IPS-20b (cell line): ENCODE results near the gene FMO5.
"Not testable (repeated sequence)": the region's sequence is repeated elsewhere in the genome, so short reads cannot be mapped to it uniquely, and the experiment has no call there.

ENCODE experiments used
- H3K27ac ChIP-seq: one replicate; pipeline ENCODE4 v1.5.1; 2013; ENCODE audit warnings: low read length
- H3K27me3 ChIP-seq: 2 replicates; pipeline ENCODE4 v1.6.1; 2013; ENCODE audit warnings: mild to moderate bottlenecking, low read length, inconsistent platforms; ENCODE audit not compliant: insufficient read depth
- H3K36me3 ChIP-seq: 2 replicates; pipeline ENCODE4 v1.6.1; 2013; ENCODE audit warnings: low read depth, mild to moderate bottlenecking, inconsistent platforms, low read length, moderate library complexity; ENCODE audit not compliant: insufficient read depth
- H3K4me1 ChIP-seq: 2 replicates; pipeline ENCODE4 v1.6.1; 2013; ENCODE audit warnings: mild to moderate bottlenecking, control low read depth, inconsistent platforms, low read length, moderate library complexity; ENCODE audit not compliant: insufficient read depth
- H3K4me3 ChIP-seq: 2 replicates; pipeline ENCODE4 v1.5.1; 2013; ENCODE audit warnings: mild to moderate bottlenecking, low read length, inconsistent platforms
- H3K9ac ChIP-seq: 2 replicates; pipeline ENCODE4 v1.6.1; 2013; ENCODE audit warnings: low read depth, mild to moderate bottlenecking, inconsistent platforms, low read length, moderate library complexity
- H3K9me3 ChIP-seq: 2 replicates; pipeline ENCODE4 v1.6.1; 2013; ENCODE audit warnings: mild to moderate bottlenecking, low read depth, low read length, inconsistent platforms; ENCODE audit not compliant: insufficient read depth

The FMO5 gene

GRCh38 chr1:147238925-147239820 is 14.0 kb upstream of the FMO5 start:
- Histone ChIP-seq H3K9me3 (no peaks in the 10 kb centered on the region; the same call in 1 of the 2 replicates), H3K27ac (no peak overlapping the region)

GRCh38 chr1:147238053-147238902 is 13.1 kb upstream of the FMO5 start:
- peaks cover 4% of the 10 kb centered on the region; the same call in 1 of the 2 replicates for H3K4me1 ChIP-seq
- no peak overlapping the region for H3K27ac ChIP-seq
- H3K27me3 ChIP-seq, result peaks cover 5% of the 10 kb centered on the region; the same call in 1 of the 2 replicates
- H3K9ac ChIP-seq, result no peak overlapping the region
- H3K36me3 ChIP-seq, result no peaks in the 10 kb centered on the region
- no peak overlapping the region for H3K4me3 ChIP-seq
- no peaks in the 10 kb centered on the region; the same call in 1 of the 2 replicates for H3K9me3 ChIP-seq

More at GRCh38 chr1:147238925-147239820, 14.0 kb upstream of the FMO5 start:
- peaks cover 5% of the 10 kb centered on the region; the same call in 1 of the 2 replicates for H3K27me3 ChIP-seq
- no peaks in the 10 kb centered on the region for H3K36me3 ChIP-seq
- H3K9ac ChIP-seq, result no peak overlapping the region
- H3K4me1 ChIP-seq, result peaks cover 4% of the 10 kb centered on the region; the same call in 1 of the 2 replicates
- H3K4me3 ChIP-seq, result 0 out of 2 replicates have a peak overlapping the region, but pooled peaks have one; percentile 0

GRCh38 chr1:147236959-147237791 is 12.0 kb upstream of the FMO5 start:
- Histone ChIP-seq H3K27ac (no peak overlapping the region), H3K4me3 (no peak overlapping the region), H3K36me3 (no peaks in the 10 kb centered on the region), H3K9me3 (peaks cover 3% of the 10 kb centered on the region), H3K27me3 (peaks cover 5% of the 10 kb centered on the region; the same call in 1 of the 2 replicates), H3K4me1 (peaks cover 4% of the 10 kb centered on the region; the same call in 1 of the 2 replicates), H3K9ac (no peak overlapping the region)

- Histone ChIP-seq H3K9me3 (peaks cover 10% of the 10 kb centered on the region), H3K9ac (no peak overlapping the region), H3K27me3 (no peaks in the 10 kb centered on the region), H3K4me1 (peaks cover 4% of the 10 kb centered on the region; the same call in 1 of the 2 replicates), H3K36me3 (no peaks in the 10 kb centered on the region), H3K27ac (no peak overlapping the region), H3K4me3 (no peak overlapping the region)
Measured at GRCh38 chr1:147236448-147236847, 11.3 kb upstream of the FMO5 start.

GRCh38 chr1:147235822-147236221 is 10.7 kb upstream of the FMO5 start:
- H3K27me3 ChIP-seq, result no peaks in the 10 kb centered on the region
- H3K4me1 ChIP-seq, result peaks cover 4% of the 10 kb centered on the region; the same call in 1 of the 2 replicates
- peaks cover 12% of the 10 kb centered on the region for H3K9me3 ChIP-seq
- H3K36me3 ChIP-seq, result no peaks in the 10 kb centered on the region
- no peak overlapping the region for H3K9ac ChIP-seq
- H3K4me3 ChIP-seq, result no peak overlapping the region
- no peak overlapping the region for H3K27ac ChIP-seq

GRCh38 chr1:147233903-147234302 is 8.8 kb upstream of the FMO5 start:
- H3K4me3 ChIP-seq, H3K4me1 ChIP-seq, H3K27me3 ChIP-seq, H3K27ac ChIP-seq, H3K36me3 ChIP-seq, H3K9ac ChIP-seq: not testable (repeated sequence)
- H3K9me3 ChIP-seq, result peaks cover 12% of the 10 kb centered on the region

GRCh38 chr1:147231032-147231431 is 5.9 kb upstream of the FMO5 start:
- H3K9ac ChIP-seq, H3K4me3 ChIP-seq, H3K27ac ChIP-seq, H3K4me1 ChIP-seq, H3K27me3 ChIP-seq, H3K36me3 ChIP-seq: not testable (repeated sequence)
- peaks cover 12% of the 10 kb centered on the region for H3K9me3 ChIP-seq

DNA sequence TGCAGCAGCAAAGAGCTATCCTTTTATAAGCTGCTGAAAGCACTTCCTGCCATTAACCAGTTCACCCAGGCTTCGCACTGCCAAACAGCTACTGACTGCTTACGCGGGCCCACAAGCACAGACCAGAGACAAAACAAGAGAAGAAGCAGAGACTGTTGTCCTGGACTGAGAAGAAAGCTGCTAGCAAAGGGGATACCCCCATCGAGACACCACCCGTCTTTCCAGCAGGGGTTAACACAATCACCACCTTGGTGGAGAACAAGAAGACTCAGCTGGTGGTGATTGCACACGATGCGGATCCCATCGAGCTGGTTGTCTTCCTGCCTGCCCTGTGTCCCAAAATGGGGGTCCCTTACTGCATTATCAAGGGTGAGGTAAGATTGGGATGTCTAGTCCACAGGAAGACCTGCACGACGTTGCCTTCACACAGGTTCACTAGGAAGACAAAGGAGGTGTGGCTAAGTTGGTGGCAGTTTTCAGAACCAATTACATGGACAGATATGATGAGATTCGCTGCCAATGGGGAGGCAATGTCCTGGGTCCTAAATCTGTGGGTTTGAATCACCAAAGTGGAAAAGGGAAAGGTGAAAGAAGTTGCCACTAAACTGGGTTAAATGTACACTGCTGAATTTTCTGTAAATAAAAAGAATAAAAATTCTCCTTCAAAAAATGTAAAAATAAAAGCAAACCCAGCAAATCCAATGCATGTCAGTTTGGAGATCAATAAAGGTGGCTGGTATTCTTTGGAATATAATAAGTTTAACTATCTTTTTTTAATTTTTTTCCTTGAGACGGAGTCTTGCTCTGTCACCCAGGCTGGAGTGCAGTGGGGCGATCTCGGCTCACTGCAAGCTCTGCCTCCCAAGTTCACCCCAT is 1.2 kb downstream of the FMO5 start:
- H3K4me1 ChIP-seq, result peaks cover 7% of the 10 kb centered on the region; the same call in 1 of the 2 replicates
- H3K9me3 ChIP-seq, result no peaks in the 10 kb centered on the region
- peaks cover 33% of the 10 kb centered on the region for H3K27me3 ChIP-seq
- no peak overlapping the region for H3K27ac ChIP-seq
- no peak overlapping the region for H3K9ac ChIP-seq
- H3K4me3 ChIP-seq, result no peak overlapping the region; the same call in 1 of the 2 replicates
- no peaks in the 10 kb centered on the region for H3K36me3 ChIP-seq

DNA sequence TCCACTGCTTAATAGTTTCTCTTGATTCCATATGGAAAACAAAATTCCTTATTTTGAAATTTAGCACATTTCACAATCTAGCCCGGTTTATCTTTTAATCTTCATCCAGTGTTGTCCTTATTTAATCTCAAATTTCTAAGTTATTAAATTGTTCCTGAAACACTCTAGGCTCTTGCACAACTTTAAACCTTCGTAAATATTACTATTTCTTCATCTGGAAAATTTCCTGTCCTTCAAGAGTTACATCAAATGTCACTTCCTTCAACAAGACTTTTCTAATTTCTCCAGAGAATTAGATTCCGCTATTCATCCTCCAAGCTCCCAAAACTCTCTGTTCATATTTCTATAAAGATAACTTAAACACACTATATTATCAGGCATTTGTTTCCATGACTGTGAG is 6.5 kb downstream of the FMO5 start:
- Histone ChIP-seq H3K27me3 (peaks cover 8% of the 10 kb centered on the region; the same call in 1 of the 2 replicates), H3K9me3 (no peaks in the 10 kb centered on the region), H3K27ac (no peak overlapping the region), H3K9ac (no peak overlapping the region), H3K4me3 (no peak overlapping the region), H3K4me1 (peaks cover 3% of the 10 kb centered on the region; the same call in 1 of the 2 replicates), H3K36me3 (no peaks in the 10 kb centered on the region)

DNA sequence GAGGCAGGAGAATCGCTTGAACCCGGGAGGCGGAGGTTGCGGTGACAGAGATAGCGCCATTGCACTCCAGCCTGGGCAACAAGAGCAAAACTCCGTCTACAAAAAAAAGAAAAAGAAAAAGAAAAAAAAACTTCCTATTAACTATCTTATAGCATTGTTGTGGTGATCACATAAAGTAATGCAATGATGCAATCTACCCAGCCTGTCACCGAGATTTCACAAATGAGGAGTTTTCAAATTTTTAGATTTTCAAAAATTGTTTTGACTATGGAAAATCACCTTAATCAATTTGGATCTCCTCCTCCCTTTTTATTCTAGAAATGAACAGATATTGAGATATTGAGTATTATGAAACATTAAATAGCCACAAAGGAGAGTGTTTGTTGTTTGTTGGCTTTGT is 8.0 kb downstream of the FMO5 start:
- no peaks in the 10 kb centered on the region for H3K9me3 ChIP-seq
- H3K4me3 ChIP-seq, result no peak overlapping the region
- H3K36me3 ChIP-seq, result no peaks in the 10 kb centered on the region
- H3K9ac ChIP-seq, result no peak overlapping the region
- H3K27me3 ChIP-seq, result no peaks in the 10 kb centered on the region
- no peaks in the 10 kb centered on the region for H3K4me1 ChIP-seq
- no peak overlapping the region for H3K27ac ChIP-seq
